Glomerular endothelial cell (primary cell): ENCODE data around the gene FAM234B. TPM values are rescaled to one million over a fixed set of nuclear protein-coding genes. Genes with fewer than 3 reads are reported as not detected.
"Not testable (repeated sequence)": the region's sequence is repeated elsewhere in the genome, so short reads cannot be mapped to it uniquely, and the experiment has no call there.

Experiments used
- DNase-seq: peaks from one replicate; pipeline ENCODE4 v3.0.0-alpha.2; 2011; ENCODE audit warnings: low read depth, low spot score; ENCODE audit errors: extremely low read depth
- total RNA-seq: library from RNA; depleted of rRNA; stranded (reverse); fragments of >200 nt; gene quantifications from 2 replicates; pipeline ENCODE4 v1.2.3, GENCODE V29; 2015

The FAM234B gene
- total RNA-seq, 1 donor from 2014 or later = 6.8 TPM

DNA sequence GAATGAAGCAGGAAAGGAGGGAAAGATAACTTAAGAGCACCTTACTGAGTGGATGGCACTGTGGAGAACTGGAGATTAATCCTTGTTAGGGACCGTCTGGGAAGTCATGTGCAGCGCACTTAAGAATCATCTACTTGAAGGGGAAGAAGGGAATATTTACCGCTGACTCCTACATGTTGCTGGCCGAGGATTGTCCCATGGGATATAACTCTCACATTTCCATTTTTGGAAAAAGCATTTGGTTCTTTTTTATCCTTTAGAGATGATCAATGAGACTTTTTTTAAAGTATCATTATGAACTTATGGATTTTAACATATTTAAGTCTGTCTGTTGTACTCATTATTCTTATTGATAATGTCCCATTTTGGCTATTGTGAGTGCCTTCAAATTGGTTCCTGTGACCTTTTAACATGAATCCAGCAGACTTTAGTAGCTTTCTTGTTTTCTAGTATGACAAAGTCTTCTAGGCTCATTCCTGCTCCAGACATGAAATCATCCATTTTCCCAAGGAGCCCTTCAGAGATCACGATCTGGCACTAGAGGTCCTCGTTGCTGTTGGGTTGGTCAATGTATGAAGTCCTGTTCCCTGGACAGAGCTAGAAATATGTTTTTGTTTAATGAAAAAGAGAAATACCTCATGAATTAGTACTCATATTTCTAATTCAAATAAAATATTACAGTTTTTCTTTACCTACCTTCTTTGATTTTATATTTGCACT is 20.2 kb upstream of the FAM234B start:
- DNase-seq = peak; percentile 44

DNA sequence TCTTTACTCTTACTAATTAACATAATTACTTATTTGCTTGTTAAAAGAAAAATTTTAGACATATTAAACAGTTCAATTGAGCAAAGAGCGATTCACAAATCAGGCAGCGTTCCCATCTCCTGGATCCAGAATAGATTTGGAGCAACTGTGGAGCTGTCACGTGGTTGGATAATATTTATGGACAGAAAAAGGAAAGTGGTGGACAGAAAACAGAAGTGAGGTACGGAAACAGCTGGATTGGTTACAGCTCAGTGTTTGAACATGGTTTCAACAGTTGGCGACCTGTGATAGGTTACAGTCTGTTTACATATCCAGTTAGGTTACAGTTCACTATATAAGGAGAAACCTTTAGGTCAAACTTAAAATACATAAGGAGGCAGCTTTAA is 19.7 kb upstream of the FAM234B start:
- no peak for DNase-seq

DNA sequence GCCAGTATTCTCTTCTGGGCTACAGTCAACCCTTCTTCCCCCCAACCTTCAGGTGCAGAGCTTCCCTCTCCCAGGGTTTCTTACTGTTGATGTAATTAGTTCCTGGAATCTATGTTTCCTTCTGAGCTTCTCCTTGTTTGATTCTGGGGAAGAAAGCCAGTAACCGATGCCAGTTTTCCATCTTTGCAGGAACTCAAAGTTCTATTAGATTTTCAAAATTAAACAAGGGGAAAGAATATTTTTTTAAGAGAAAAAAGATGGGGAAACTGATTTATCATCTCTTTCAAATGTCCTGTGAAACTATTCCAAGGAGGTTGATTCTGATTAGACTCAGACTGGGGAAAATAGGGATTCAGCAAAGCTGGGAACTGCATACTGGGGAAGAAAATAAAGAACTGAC is 17.9 kb upstream of the FAM234B start:
- no peak for DNase-seq

GRCh38 chr12:13027032-13027431 is 17.1 kb upstream of the FAM234B start:
- no peak for DNase-seq

- DNase-seq = no peak
Observed at GRCh38 chr12:13027508-13027907, 16.7 kb upstream of the FAM234B start.

DNA sequence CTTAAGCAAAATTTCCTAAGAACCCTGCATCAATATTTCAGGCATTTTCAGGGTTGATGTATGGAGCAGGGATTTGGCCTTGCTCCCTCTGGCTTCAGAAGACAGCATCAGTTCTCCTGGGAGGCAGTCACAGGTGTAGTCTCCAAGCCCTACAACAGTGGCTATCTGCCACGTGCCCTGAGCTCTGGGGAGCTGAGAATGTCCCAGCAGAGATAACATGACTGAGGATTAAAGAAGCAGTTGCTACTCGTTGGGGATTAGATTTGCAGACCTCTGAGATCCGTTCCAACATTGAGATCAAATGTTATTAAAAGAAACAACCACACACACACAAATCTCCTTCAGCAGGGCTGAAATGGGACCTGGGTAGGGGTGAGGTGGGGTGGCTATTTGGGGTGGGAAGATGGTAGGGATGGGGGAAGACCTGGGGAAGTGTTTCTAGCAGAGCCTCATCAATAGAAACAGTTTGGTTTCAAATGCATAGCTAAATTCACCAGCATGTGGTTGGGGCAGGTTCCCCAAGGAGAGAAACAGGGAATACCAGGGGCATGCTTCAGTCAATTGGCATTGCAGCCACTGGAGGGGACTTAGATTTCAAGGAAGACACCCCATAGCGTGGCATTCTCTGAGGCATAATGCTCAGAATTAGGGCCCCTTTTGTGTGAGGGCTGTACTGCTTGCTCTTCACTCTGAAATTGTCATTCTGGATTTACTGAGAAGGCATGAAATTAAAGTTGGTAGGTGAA is 15.2 kb upstream of the FAM234B start:
- no peak for DNase-seq

GRCh38 chr12:13030541-13031291 is 13.5 kb upstream of the FAM234B start:
- no peak for DNase-seq

GRCh38 chr12:13032164-13032563 is 12.0 kb upstream of the FAM234B start:
- no peak for DNase-seq

GRCh38 chr12:13033476-13033875 is 10.7 kb upstream of the FAM234B start:
- DNase-seq = no peak

GRCh38 chr12:13035335-13035734 is 8.8 kb upstream of the FAM234B start:
- not testable (repeated sequence) for DNase-seq

- DNase-seq = no peak
Observed at GRCh38 chr12:13036881-13037280, 7.3 kb upstream of the FAM234B start.

GRCh38 chr12:13038491-13039161 is 5.6 kb upstream of the FAM234B start:
- no peak for DNase-seq

DNA sequence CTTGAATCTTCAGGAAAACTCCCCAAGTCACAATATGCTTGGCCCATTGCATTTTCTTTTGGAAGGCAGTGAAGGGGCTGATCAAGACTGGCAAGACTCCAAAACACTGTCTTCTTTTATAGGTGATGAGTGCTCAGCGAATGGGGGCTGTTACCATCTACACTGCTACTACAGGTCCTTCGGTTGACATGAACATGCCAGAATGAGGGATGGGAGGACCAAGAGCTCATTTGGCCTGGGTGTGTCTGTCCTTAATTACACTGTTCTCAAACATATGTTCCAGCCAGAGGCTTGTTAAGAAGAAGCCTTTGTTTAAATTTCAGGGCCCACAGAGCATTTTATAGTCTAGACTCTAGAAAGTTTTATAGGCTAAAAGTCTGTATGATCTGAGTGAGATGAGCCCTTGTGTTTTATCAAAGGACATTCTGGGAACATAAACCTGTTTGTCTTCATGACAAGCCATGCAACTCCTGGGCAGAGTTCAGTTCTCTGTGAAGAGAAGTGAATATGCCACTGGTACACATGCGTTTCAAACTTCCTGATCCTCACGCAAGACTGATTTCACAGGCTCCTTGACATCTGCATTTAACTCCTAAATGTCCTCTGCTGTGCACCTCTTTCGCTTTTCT is 4.7 kb upstream of the FAM234B start:
- DNase-seq = no peak

DNA sequence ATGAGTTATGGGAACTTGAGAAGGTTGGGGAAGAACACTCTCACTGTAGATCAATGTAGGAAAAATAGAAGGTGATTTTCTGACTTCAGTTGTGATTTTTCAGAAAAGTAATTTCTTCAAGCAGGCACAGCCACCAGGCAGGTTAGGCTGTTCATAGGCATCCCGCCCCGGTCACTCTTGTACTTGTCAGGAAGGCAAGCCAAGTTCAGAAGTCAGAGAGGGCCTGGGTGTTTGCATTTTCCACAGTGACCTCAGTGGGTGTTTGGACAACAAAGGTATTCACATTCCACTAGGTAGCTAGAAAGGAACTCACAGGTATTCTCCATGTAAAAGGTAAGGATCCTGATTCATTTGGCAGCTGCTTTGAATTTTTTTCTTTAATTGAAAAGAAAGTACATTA is 3.0 kb upstream of the FAM234B start:
- DNase-seq = no peak

GRCh38 chr12:13042666-13043230 is 1.4 kb upstream of the FAM234B start:
- no peak for DNase-seq

GRCh38 chr12:13044906-13045299 is 722 bp downstream of the FAM234B start:
- no peak for DNase-seq

- no peak for DNase-seq
Observed at GRCh38 chr12:13045816-13046215, 1.6 kb downstream of the FAM234B start.

DNA sequence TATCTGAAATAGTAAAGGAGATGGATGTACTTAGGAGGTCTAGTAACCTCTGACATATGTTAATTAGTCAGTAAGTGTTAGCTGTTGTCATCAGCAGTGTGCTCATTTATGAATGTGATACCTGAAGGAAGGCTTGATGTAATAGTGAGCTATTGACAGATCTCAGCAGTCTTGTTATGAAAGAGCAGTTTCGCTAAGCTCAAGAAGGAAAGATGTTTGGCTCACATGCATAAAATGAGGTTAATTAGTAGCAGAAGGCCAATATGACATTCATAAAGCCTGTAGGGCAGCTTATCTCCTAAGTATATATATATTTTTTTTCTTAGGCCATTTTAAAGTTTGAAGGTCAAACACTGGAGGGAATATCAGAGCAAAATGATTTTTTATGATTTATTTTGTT is 2.8 kb downstream of the FAM234B start:
- DNase-seq = no peak

GRCh38 chr12:13049816-13050215 is 5.6 kb downstream of the FAM234B start:
- DNase-seq = peak; percentile 18

- DNase-seq = no peak
Observed at GRCh38 chr12:13052421-13052820, 8.2 kb downstream of the FAM234B start.
